HepG2 (cell line): ENCODE measurements around the gene EEFSEC. TPM values are rescaled to one million over a fixed set of nuclear protein-coding genes. Genes with fewer than 3 reads are reported as not detected.

ENCODE experiments used
- ATAC-seq: fragments of 200-7000 bp; cut with Tn5 transposase; 3 replicates; pipeline ENCODE4 v1.9.1; 2020; ENCODE audit warnings: mild to moderate bottlenecking, moderate library complexity
- BruUV-seq: library from RNA; stranded (reverse); fragments of 400-500 nt; replicated peaks from 2 replicates; lab custom pipeline; 2021; lab: Mats Ljungman, UMichigan
- CTCF ChIA-PET: fragments of 300-600 bp; formaldehyde crosslinking; extraction: SDS; loops from one replicate; lab custom pipeline; 2021; ENCODE audit warnings: low total read pairs, inconsistent platforms, low intra/inter-chr PET ratio; lab: Yijun Ruan, JAX
- POLR2A ChIA-PET: fragments of 350-600 bp; sonication (Branson Sonifier 250); formaldehyde crosslinking; loops from one replicate; lab custom pipeline; 2020; ENCODE audit warnings: antibody characterized with exemption, inconsistent platforms; lab: Yijun Ruan, JAX
- DNase-seq: peaks from one replicate; pipeline ENCODE4 v3.0.0-alpha.2; 2015; ENCODE audit warnings: low spot score
- FAIRE-seq: peaks from 3 replicates; lab custom pipeline; 2011; peaks lifted over from hg19 to GRCh38; lab: Jason Lieb, UNC
- H2AFZ ChIP-seq: one replicate; pipeline ENCODE4 v1.6.1; 2011; ENCODE audit warnings: low read length, inconsistent platforms
- H3K27ac ChIP-seq: fragments of 300-600 bp; 3 replicates; pipeline ENCODE4 v1.8.0; 2011; ENCODE audit warnings: mixed run types, mild to moderate bottlenecking, mixed read lengths, low read length, inconsistent platforms; ENCODE audit not compliant: insufficient read depth; ENCODE audit errors: extremely low read length
- H3K27me3 ChIP-seq, 2 experiments: fragments of 200-600 bp in 1 of 2; 2 replicates in 1 of 2; 3 replicates in 1 of 2; pipeline versions ENCODE4 v1.6.0 to v1.8.0; 2011; ENCODE audit warnings: low read length in 2 of 2, mild to moderate bottlenecking in 2 of 2, moderate library complexity in 2 of 2, inconsistent platforms in 1 of 2; ENCODE audit not compliant: insufficient read depth in 2 of 2, control insufficient read depth in 1 of 2
- H3K36me3 ChIP-seq, 2 experiments: fragments of 200-600 bp in 1 of 2; replicated peaks in 1 of 2; 2 replicates in 1 of 2; 3 replicates in 1 of 2; pipeline versions ENCODE4 v1.5.1 to v1.8.0; 2011; ENCODE audit warnings: low read length in 2 of 2, inconsistent platforms in 1 of 2; ENCODE audit not compliant: insufficient read depth in 2 of 2, control insufficient read depth in 1 of 2
- H3K4me1 ChIP-seq: 2 replicates; pipeline ENCODE4 v1.5.1; 2012; ENCODE audit warnings: low read length, inconsistent platforms; ENCODE audit not compliant: insufficient read depth
- H3K4me2 ChIP-seq: 2 replicates; pipeline ENCODE4 v1.6.0; 2011; ENCODE audit warnings: low read depth, low read length, inconsistent platforms
- H3K4me3 ChIP-seq, 3 experiments: fragments of 200-600 bp in 1 of 3; sonication (generic), shearing (Covaris generic) in 1 of 3; replicated peaks in 1 of 3; 2 replicates each; pipeline ENCODE4 v1.5.1; 2011 to 2016; ENCODE audit warnings: low read length in 3 of 3, inconsistent platforms in 2 of 3, low read depth in 2 of 3, mild to moderate bottlenecking in 2 of 3, control low read depth in 1 of 3, mixed read lengths in 1 of 3; ENCODE audit not compliant: insufficient read depth in 1 of 3
- H3K79me2 ChIP-seq: one replicate; pipeline ENCODE4 v1.6.1; 2011; ENCODE audit warnings: low read length, inconsistent platforms; ENCODE audit not compliant: insufficient read depth
- H3K9ac ChIP-seq: 2 replicates; pipeline ENCODE4 v1.6.0; 2011; ENCODE audit warnings: mild to moderate bottlenecking, low read depth, low read length, inconsistent platforms; ENCODE audit not compliant: insufficient read depth
- H3K9me3 ChIP-seq: 2 replicates; pipeline ENCODE4 v1.5.1; 2012; ENCODE audit warnings: mild to moderate bottlenecking, low read length
- H4K20me1 ChIP-seq: 2 replicates; pipeline ENCODE4 v1.6.0; 2011; ENCODE audit warnings: inconsistent platforms, mild to moderate bottlenecking, low read length, moderate library complexity; ENCODE audit not compliant: insufficient read depth
- ATAD3A ChIP-seq: sonication (generic); formaldehyde crosslinking; IDR thresholded peaks from 2 replicates; pipeline ENCODE4 v1.4.0; 2020; ENCODE audit warnings: missing genetic modification reagents
- NR2F1 ChIP-seq, 2 experiments: fragments of 450-650 bp in 1 of 2; formaldehyde crosslinking in 1 of 2; IDR thresholded peaks; 2 replicates each; pipeline versions ENCODE4 v1.5.0 to v1.6.1; 2016 to 2020; ENCODE audit warnings: mild to moderate bottlenecking in 1 of 2, missing compliant biosample characterization in 1 of 2, missing genetic modification reagents in 1 of 2, moderate library complexity in 1 of 2
- NRL ChIP-seq: sonication (generic); formaldehyde crosslinking; IDR thresholded peaks from 2 replicates; pipeline ENCODE4 v1.5.0; 2020; ENCODE audit warnings: missing genetic modification reagents, mild to moderate bottlenecking, moderate library complexity, borderline replicate concordance
- ZNF281 ChIP-seq: sonication (generic); formaldehyde crosslinking; IDR thresholded peaks from 2 replicates; pipeline ENCODE4 v1.4.0; 2020; ENCODE audit warnings: missing genetic modification reagents, borderline replicate concordance
- ZNF552 ChIP-seq: sonication (generic); formaldehyde crosslinking; IDR thresholded peaks from 2 replicates; pipeline ENCODE4 v1.9.0; 2022; ENCODE audit warnings: missing genetic modification reagents, mild to moderate bottlenecking, borderline replicate concordance
- ZNF605 ChIP-seq: sonication (generic); formaldehyde crosslinking; IDR thresholded peaks from 2 replicates; pipeline ENCODE4 v1.8.0; 2022; ENCODE audit warnings: mild to moderate bottlenecking, missing genetic modification reagents
- ZNF687 ChIP-seq: sonication (generic); formaldehyde crosslinking; IDR thresholded peaks from 2 replicates; pipeline ENCODE4 v1.5.1; 2020; ENCODE audit warnings: mild to moderate bottlenecking, missing genetic modification reagents, moderate library complexity
- ZNF7 ChIP-seq: IDR thresholded peaks from 2 replicates; pipeline ENCODE4 v1.6.1; 2016; ENCODE audit warnings: missing biosample characterization, missing genetic modification reagents
- WGBS: methylation state at CpG from one replicate; pipeline ENCODE4 v1.1.6; 2017; ENCODE audit warnings: low lambda C conversion rate; 5-methylcytosine and 5-hydroxymethylcytosine counted together
- in situ Hi-C: cut with HindIII; loops from 2 replicates; pipeline ENCODE4 v1.10.0; 2017; ENCODE audit warnings: low pct_unique_long_range_greater_than_20kb; ENCODE audit not compliant: extremely low pct_ligation_motif_present
- intact Hi-C: fragments of 100-400 bp; cut with micrococcal nuclease; formaldehyde crosslinking; loops from one replicate; pipeline ENCODE4 v1.10.0; 2022; ENCODE audit not compliant: unreplicated experiment
- polyA plus RNA-seq, 8 experiments: library from polyadenylated mRNA; depleted of rRNA in 3 of 8; stranded (reverse) in 7 of 8; unstranded in 1 of 8; fragments of >200 nt; fragmentation: Illumina TruSeq in 4 of 8; extraction: Trizol in 4 of 8; gene quantifications; 2 replicates each; pipeline versions ENCODE4 v1.2.1 to v1.2.3, GENCODE V29; 2011 to 2016; ENCODE audit warnings: low read depth in 4 of 8, missing spikeins in 1 of 8, mixed read lengths in 1 of 8; ENCODE audit not compliant: insufficient read depth in 1 of 8
- total RNA-seq, 5 experiments: library from RNA; depleted of rRNA; stranded (reverse); fragments of >200 nt; fragmentation: Illumina TruSeq; extraction: Trizol; gene quantifications; 2 replicates each; pipeline ENCODE4 v1.2.3, GENCODE V29; 2016; ENCODE audit warnings: low read depth in 1 of 5

The EEFSEC gene
- total and polyA plus RNA-seq, 2 of the 13 experiments (the other 11 are each of a cell fraction or from before 2014, with no cell fraction given) = 6.4 to 24.2 TPM

- Histone ChIP-seq H3K27ac (no peak overlapping the region), H3K4me1 (peaks cover 44% of the 10 kb centered on the region), H3K4me3 (no peak overlapping the region), H3K27me3 (no peaks in the 10 kb centered on the region), H3K9ac (no peak overlapping the region), H3K36me3 (peaks cover 13 to 17% of the 10 kb centered on the region in 2 experiments), H3K79me2 (no peaks in the 10 kb centered on the region)
- CTCF ChIA-PET = no interaction called here
- in situ Hi-C loops = no loop called here
- FAIRE-seq (no peak), ATAC-seq (no peak)
- no peak for TF ChIP-seq ZNF7 (CRISPR knock-in tag)
- TF ChIP-seq ZNF281 (CRISPR knock-in tag) = no peak
- no peak for TF ChIP-seq ZNF605 (CRISPR knock-in tag)
- no peak for TF ChIP-seq ATAD3A (CRISPR knock-in tag)
- TF ChIP-seq, all 625 proteins: peak for 0
- Histone ChIP-seq H3K9me3 (no peaks in the 10 kb centered on the region), H4K20me1 (no peaks in the 10 kb centered on the region), H3K4me2 (no peak overlapping the region), H2AFZ (no peak overlapping the region)
- POLR2A ChIA-PET = no interaction called here
- no TSS peak for BruUV-seq
- DNase-seq = no peak
- intact Hi-C loops = no loop called here
- 100% methylated on average over 1 of the region's 7 CpGs for WGBS
These were observed 211.6 kb downstream of the EEFSEC start for GRCh38 chr3:128364808-128365360.

GRCh38 chr3:128366136-128366535, 212.9 kb downstream of the EEFSEC start:
- Histone ChIP-seq H3K9me3 (no peaks in the 10 kb centered on the region), H3K4me2 (no peak overlapping the region), H3K27me3 (no peaks in the 10 kb centered on the region), H3K9ac (no peak overlapping the region), H3K36me3 (peaks cover 11 to 21% of the 10 kb centered on the region in 2 experiments), H3K79me2 (no peaks in the 10 kb centered on the region), H3K4me1 (peaks cover 31% of the 10 kb centered on the region)
- POLR2A ChIA-PET = no interaction called here
- FAIRE-seq (no peak), ATAC-seq (no peak), DNase-seq (no peak)
- intact Hi-C loops = no loop called here
- in situ Hi-C loops = no loop called here
- no TSS peak for BruUV-seq
- CTCF ChIA-PET = no interaction called here
- TF ChIP-seq ZNF687 (CRISPR knock-in tag) (0 out of 2 replicates have a peak, but pooled peaks have one; percentile 27), ZNF552 (no peak), NR2F1 (CRISPR knock-in tag; IDR thresholded peaks at IDR 0.05) (no peak), NRL (CRISPR knock-in tag) (0 out of 2 replicates have a peak, but pooled peaks have one; percentile 43)
- TF ChIP-seq, all 625 proteins: peak for 2
- Histone ChIP-seq H4K20me1 (no peaks in the 10 kb centered on the region), H3K27ac (no peak overlapping the region), H3K4me3 (no peak overlapping the region), H2AFZ (no peak overlapping the region)
- 100% methylated on average over 1 of the region's 2 CpGs for WGBS
